Upper lobe of left lung (tissue), 4 donors: Measurements from ENCODE around the gene NHSL1.

ENCODE experiments used
- POLR2A ChIP-seq, 4 donors: fragments of 450-650 bp; IDR thresholded peaks; one replicate each; pipeline ENCODE4 v1.5.1; 2016 to 2017; ENCODE audit warnings: antibody characterized with exemption in 4 of 4, mild to moderate bottlenecking in 2 of 4
- TF ChIP-seq, protein P1 (sequence below), 6 experiments: fragments of 450-650 bp in 4 of 6; fragments of 200-600 bp in 2 of 6; sonication (generic) in 2 of 6; IDR thresholded peaks; one replicate each; pipeline ENCODE4 v1.5.1; 2016 to 2019; ENCODE audit warnings: antibody characterized with exemption in 6 of 6

- TF ChIP-seq, protein P1, sequence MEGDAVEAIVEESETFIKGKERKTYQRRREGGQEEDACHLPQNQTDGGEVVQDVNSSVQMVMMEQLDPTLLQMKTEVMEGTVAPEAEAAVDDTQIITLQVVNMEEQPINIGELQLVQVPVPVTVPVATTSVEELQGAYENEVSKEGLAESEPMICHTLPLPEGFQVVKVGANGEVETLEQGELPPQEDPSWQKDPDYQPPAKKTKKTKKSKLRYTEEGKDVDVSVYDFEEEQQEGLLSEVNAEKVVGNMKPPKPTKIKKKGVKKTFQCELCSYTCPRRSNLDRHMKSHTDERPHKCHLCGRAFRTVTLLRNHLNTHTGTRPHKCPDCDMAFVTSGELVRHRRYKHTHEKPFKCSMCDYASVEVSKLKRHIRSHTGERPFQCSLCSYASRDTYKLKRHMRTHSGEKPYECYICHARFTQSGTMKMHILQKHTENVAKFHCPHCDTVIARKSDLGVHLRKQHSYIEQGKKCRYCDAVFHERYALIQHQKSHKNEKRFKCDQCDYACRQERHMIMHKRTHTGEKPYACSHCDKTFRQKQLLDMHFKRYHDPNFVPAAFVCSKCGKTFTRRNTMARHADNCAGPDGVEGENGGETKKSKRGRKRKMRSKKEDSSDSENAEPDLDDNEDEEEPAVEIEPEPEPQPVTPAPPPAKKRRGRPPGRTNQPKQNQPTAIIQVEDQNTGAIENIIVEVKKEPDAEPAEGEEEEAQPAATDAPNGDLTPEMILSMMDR (IDR thresholded peaks at IDR 0.05), result no peak
- no peak for TF ChIP-seq POLR2A (IDR thresholded peaks at IDR 0.05)
Measured at GRCh38 chr6:138468320-138469015, 30.8 kb downstream of the NHSL1 start.
